Activated CD4-positive, alpha-beta T cell treated with anti-CD3 and anti-CD28 coated beads, Interleukin-2, Interleukin-4, amounts not matched to agents 100 ng/mL and 50 ng/mL, durations not matched to agents 16 hours and 8 hours (primary cell): ENCODE results near the gene COTL1.

Experiments
- DNase-seq: peaks from one replicate; pipeline ENCODE4 v3.0.0-alpha.2; 2020; ENCODE audit warnings: low spot score

The COTL1 gene

GRCh38 chr16:84617791-84618580 lies at the start of gene COTL1:
COTL1 (minus strand) TSS chr16:84618078; CDS start chr16:84617914, 164 bp downstream.
- peak; percentile 96 for DNase-seq

GRCh38 chr16:84665843-84666242 lies 48.0 kb upstream of the COTL1 start:
- no peak for DNase-seq

- DNase-seq, result no peak
Measured at GRCh38 chr16:84665359-84665758, 47.5 kb upstream of the COTL1 start.

GRCh38 chr16:84663433-84664101 lies 45.7 kb upstream of the COTL1 start:
- DNase-seq, result no peak

GRCh38 chr16:84662471-84662870 lies 44.6 kb upstream of the COTL1 start:
- no peak for DNase-seq

GRCh38 chr16:84661418-84662060 lies 43.7 kb upstream of the COTL1 start:
- no peak for DNase-seq

GRCh38 chr16:84660973-84661372 lies 43.1 kb upstream of the COTL1 start:
- DNase-seq, result no peak

GRCh38 chr16:84659656-84660300 lies 41.9 kb upstream of the COTL1 start:
- DNase-seq, result no peak

- no peak for DNase-seq
Measured at GRCh38 chr16:84658690-84659089, 40.8 kb upstream of the COTL1 start.

- no peak for DNase-seq
Measured at GRCh38 chr16:84657229-84657837, 39.5 kb upstream of the COTL1 start.

- DNase-seq, result no peak
Measured at GRCh38 chr16:84656649-84657048, 38.8 kb upstream of the COTL1 start.

- no peak for DNase-seq
Measured at GRCh38 chr16:84654998-84655397, 37.1 kb upstream of the COTL1 start.

GRCh38 chr16:84654238-84654637 lies 36.4 kb upstream of the COTL1 start:
- DNase-seq, result no peak

GRCh38 chr16:84652566-84652965 lies 34.7 kb upstream of the COTL1 start:
- no peak for DNase-seq

- DNase-seq, result no peak
Measured at GRCh38 chr16:84650062-84650991, 32.4 kb upstream of the COTL1 start.

- no peak for DNase-seq
Measured at GRCh38 chr16:84649511-84649861, 31.6 kb upstream of the COTL1 start.

- peak; percentile 19 for DNase-seq
Measured at GRCh38 chr16:84648595-84649510, 31.0 kb upstream of the COTL1 start.

- DNase-seq, result peak; percentile 58
Measured at GRCh38 chr16:84647828-84648594, 30.1 kb upstream of the COTL1 start, which contains the start of gene KLHL36. KLHL36 (plus strand) TSS chr16:84648511; CDS start chr16:84650868, 2,357 bp downstream.

- no peak for DNase-seq
Measured at GRCh38 chr16:84643674-84644073, 25.8 kb upstream of the COTL1 start.
